Fibroblast of villous mesenchyme (primary cell): Measurements from ENCODE around the gene SSH3. TPM values are rescaled to one million over a fixed set of nuclear protein-coding genes. Genes with fewer than 3 reads are reported as not detected.
A peak's percentile ranks its signal among the peaks of the same experiment; 100 is the strongest.

Experiments used
- DNase-seq: peaks from one replicate; pipeline ENCODE4 v3.0.0-alpha.2; 2010; ENCODE audit warnings: low read depth
- H3K4me3 ChIP-seq: 2 replicates; pipeline ENCODE4 v1.5.1; 2011; ENCODE audit warnings: low read depth, mild to moderate bottlenecking, low read length
- CTCF ChIP-seq: IDR thresholded peaks from 2 replicates; pipeline ENCODE4 v1.5.1; 2012; ENCODE audit warnings: low read depth, mild to moderate bottlenecking, low read length; ENCODE audit not compliant: insufficient read depth
- total RNA-seq: library from RNA; depleted of rRNA; stranded (reverse); fragments of >200 nt; gene quantifications from 2 replicates; pipeline ENCODE4 v1.2.3, GENCODE V29; 2012

Gene SSH3
- total RNA-seq, 1 donor: 21.2 TPM

GRCh38 chr11:67300256-67300755 is 3.0 kb upstream of the SSH3 start:
- no peak for TF ChIP-seq CTCF
- no peak for DNase-seq

GRCh38 chr11:67300756-67301312 is 2.5 kb upstream of the SSH3 start:
- DNase-seq: no peak
- H3K4me3 ChIP-seq: no peak overlapping the region
- no peak for TF ChIP-seq CTCF

More at GRCh38 chr11:67300256-67300755, 3.0 kb upstream of the SSH3 start:
- no peak overlapping the region for H3K4me3 ChIP-seq

DNA sequence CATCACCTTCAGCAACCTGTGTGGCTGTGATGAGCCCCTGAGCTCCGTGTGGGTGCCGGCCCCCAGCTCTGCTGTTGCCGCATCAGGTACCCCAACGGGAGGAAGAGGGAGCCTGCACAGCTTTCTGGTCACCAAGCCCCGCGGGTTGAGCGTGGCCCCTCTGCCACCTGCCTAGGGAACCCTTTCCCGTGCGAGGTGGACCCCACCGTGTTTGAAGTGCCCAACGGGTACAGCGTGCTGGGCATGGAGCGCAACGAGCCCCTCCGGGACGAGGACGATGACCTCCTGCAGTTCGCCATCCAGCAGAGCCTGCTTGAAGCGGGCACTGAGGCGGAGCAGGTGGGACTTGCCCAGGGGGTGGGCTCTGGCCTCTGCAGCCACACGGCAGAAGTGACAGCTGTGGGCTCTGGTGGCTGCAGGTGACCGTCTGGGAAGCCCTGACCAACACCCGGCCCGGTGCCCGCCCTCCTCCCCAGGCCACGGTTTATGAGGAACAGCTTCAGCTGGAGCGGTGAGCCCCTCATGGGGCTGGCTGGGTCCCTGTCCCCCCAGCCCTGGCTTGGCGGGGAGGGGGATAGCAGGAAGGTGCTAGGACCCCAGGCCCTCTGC is 1.9 kb upstream of the SSH3 start:
- no peak for DNase-seq
- no peak overlapping the region for H3K4me3 ChIP-seq
- TF ChIP-seq CTCF: no peak

DNA sequence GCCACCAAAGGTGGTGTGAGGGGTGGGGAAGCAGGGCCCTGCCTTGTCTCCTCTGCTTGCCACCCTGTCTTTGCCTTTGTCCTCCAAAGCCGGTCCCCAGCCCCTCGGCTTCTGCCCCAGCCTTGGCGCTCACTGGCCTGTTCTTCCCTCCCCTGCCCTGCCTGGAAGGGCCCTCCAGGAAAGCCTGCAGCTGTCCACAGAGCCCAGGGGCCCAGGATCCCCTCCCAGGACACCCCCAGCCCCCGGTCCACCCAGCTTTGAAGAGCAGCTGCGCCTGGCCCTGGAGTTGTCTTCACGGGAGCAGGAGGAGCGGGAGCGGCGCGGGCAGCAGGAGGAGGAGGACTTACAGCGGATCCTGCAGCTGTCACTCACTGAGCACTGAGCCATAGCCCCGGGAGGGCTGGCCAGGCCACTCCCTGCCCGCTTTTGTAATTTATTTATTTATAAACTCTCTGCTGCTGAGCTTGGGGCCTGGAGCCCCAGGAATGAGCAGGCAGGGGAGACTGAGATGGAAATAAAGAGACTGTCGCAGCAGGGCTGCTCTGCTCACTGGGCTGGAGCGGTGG is 1.3 kb upstream of the SSH3 start:
- H3K4me3 ChIP-seq: no peak overlapping the region

GRCh38 chr11:67302571-67303131 is 679 bp upstream of the SSH3 start:
- peak overlapping the region; percentile 77 for H3K4me3 ChIP-seq
- peak; percentile 59 for DNase-seq
- TF ChIP-seq CTCF: no peak

More for the DNA sequence above, 1.3 kb upstream of the SSH3 start:
- peak; percentile 47 for DNase-seq
- no peak for TF ChIP-seq CTCF

DNA sequence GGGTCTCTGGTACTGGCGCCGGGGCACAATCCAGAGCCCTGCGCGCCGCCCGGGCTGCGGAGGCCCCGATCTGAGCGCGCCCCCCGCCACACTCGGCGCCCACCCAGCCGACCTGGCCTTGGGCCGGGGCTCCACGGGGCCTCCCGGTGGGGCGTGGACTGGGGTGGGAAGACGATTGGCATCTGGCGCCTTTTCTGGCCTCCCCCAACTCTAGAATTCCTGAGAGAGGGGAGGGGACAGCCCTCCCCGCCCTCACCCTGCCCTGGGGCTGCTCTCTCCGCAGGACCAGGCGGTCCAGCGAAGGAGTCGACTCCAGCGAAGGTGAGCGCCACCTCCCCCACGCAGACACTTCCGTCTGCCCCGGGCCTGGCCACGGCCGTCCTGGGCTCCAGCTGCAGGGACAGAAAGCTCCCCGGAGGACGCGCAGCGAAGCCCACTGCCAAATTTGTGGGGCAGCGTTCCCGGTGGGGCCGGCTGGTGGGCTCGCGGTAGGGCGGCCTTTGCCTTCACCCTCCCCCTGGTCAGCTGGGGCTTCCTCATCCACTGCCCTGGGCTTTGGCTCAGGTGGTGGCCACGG is 593 bp downstream of the SSH3 start:
- DNase-seq: peak; percentile 17
- no peak for TF ChIP-seq CTCF
- H3K4me3 ChIP-seq: peak overlapping the region; percentile 77
